Neutrophil (primary cell): ENCODE results near the gene M1AP.

Experiments
- H3K27ac ChIP-seq: fragments of 200-600 bp; sonication (generic); 2 replicates; pipeline ENCODE4 v1.5.1; 2016; ENCODE audit warnings: mild to moderate bottlenecking, moderate library complexity
- H3K27me3 ChIP-seq: fragments of 200-600 bp; sonication (generic); 2 replicates; pipeline ENCODE4 v1.6.0; 2016; ENCODE audit warnings: mild to moderate bottlenecking
- H3K36me3 ChIP-seq: fragments of 200-600 bp; sonication (generic); 2 replicates; pipeline ENCODE4 v1.5.1; 2017
- H3K4me1 ChIP-seq, 2 experiments: fragments of 200-600 bp in 1 of 2; sonication (generic) in 1 of 2; 1 replicate in 1 of 2; 2 replicates in 1 of 2; pipeline versions ENCODE4 v1.5.1 to v1.6.1; 2013 to 2016; ENCODE audit warnings: low read depth in 1 of 2, low read length in 1 of 2, mild to moderate bottlenecking in 1 of 2, moderate library complexity in 1 of 2; ENCODE audit not compliant: control insufficient read depth in 1 of 2, insufficient read depth in 1 of 2
- H3K4me3 ChIP-seq, 2 experiments: fragments of 200-600 bp in 1 of 2; sonication (generic) in 1 of 2; 1 replicate in 1 of 2; 2 replicates in 1 of 2; pipeline ENCODE4 v1.5.1; 2013 to 2016; ENCODE audit warnings: low read depth in 1 of 2, low read length in 1 of 2, mild to moderate bottlenecking in 1 of 2, moderate library complexity in 1 of 2
- H3K9me3 ChIP-seq: fragments of 200-600 bp; sonication (generic); 2 replicates; pipeline ENCODE4 v1.5.1; 2016
- TF ChIP-seq, protein P1 (sequence below): fragments of 200-600 bp; sonication (generic); IDR thresholded peaks from 2 replicates; pipeline ENCODE4 v1.5.1; 2016; ENCODE audit warnings: antibody characterized with exemption

The M1AP gene

DNA sequence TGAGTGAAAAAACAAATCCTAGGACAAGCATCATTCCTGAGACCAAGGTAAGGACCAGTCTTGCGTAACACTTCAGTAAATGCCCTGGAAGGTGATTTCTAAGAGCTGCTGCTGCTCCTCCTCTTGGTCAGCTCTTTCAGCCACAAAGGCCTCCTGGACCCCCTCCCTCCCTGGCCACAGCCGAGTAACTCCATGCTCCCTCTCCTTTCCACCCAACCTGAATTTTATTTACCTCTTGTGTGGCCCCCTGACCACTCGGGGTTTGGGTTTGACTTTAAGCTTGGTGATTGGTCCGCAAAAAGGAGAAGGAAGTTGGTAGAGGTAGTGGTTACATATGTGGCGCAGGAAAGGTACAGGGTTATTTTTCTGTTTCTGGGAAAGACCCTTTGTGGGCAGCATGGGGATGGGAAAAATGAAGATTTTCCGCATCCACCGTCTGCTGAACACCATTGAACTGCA lies 109.2 kb downstream of the M1AP start:
- peak overlapping the region; percentile 38 to 49 for H3K4me3 ChIP-seq
- TF ChIP-seq, protein P1, sequence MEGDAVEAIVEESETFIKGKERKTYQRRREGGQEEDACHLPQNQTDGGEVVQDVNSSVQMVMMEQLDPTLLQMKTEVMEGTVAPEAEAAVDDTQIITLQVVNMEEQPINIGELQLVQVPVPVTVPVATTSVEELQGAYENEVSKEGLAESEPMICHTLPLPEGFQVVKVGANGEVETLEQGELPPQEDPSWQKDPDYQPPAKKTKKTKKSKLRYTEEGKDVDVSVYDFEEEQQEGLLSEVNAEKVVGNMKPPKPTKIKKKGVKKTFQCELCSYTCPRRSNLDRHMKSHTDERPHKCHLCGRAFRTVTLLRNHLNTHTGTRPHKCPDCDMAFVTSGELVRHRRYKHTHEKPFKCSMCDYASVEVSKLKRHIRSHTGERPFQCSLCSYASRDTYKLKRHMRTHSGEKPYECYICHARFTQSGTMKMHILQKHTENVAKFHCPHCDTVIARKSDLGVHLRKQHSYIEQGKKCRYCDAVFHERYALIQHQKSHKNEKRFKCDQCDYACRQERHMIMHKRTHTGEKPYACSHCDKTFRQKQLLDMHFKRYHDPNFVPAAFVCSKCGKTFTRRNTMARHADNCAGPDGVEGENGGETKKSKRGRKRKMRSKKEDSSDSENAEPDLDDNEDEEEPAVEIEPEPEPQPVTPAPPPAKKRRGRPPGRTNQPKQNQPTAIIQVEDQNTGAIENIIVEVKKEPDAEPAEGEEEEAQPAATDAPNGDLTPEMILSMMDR, result no peak
- no peaks in the 10 kb centered on the region for H3K27me3 ChIP-seq
- peaks cover 15 to 23% of the 10 kb centered on the region in 2 experiments for H3K4me1 ChIP-seq
- H3K27ac ChIP-seq, result peak overlapping the region; percentile 63
- no peaks in the 10 kb centered on the region for H3K9me3 ChIP-seq
- peaks cover 6% of the 10 kb centered on the region for H3K36me3 ChIP-seq

DNA sequence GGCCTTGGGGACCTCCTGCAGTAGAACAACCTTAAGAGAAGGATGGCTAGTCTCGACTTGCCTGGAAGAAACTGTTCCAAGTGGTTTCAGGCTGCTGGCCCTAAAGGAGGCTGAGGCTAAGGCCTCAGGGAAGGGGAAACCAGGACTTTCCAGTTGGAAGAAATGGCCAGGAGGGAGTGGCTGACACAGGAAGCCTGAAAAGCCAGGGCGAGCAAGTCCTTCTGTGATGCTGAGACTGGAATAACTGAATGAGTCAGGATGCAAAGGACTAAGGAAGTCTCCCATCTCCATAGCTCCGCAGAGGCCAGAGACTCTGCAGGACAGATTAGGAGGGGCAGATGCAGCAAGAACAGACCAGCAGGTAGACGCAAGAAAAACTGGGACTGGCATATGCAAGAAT lies 111.0 kb downstream of the M1AP start:
- Histone ChIP-seq H3K4me3 (no peak overlapping the region), H3K27me3 (no peaks in the 10 kb centered on the region), H3K27ac (no peak overlapping the region), H3K4me1 (peaks cover 15 to 23% of the 10 kb centered on the region in 2 experiments), H3K9me3 (no peaks in the 10 kb centered on the region), H3K36me3 (peaks cover 21% of the 10 kb centered on the region)
- TF ChIP-seq, protein P1, result no peak

DNA sequence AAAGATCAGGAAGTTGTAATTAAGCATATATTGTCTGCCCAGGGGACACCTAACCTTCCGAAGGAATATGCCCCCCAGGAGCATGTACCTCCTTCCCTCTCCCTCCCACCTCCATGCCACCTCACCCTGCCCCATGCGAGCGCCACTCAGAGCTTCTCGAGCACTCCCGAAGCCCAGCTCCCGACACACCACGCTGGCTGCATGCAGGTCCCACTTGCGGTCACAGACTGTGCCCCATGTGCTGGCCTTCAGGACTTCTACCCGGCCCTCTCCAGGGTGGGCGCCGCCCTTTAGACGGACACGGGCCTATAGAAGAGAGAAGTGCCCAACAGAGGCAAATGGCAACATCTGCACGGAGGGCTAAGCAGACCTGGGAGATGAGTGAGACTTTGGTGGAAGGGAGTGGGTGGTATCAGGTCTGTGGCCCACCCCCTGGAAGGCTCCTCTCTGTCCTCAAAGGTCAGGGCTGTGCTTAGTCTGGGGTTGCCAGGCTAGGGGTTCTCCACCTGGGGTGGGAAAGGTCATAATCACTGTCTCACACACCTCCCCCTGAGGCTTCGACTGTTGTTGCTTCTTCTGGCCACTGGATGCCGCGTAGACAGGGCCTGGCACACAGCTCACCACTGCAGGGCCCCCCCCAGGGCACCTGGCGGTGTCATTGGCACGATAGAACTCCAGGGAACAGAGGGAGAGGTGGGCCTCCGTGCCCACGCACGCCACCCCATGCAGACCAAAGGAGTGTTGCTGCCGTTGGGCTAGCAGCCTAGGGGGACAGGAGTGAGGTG lies 111.8 kb downstream of the M1AP start:
- Histone ChIP-seq H3K9me3 (no peaks in the 10 kb centered on the region), H3K36me3 (peaks cover 21% of the 10 kb centered on the region), H3K27me3 (no peaks in the 10 kb centered on the region), H3K4me3 (no peak overlapping the region), H3K27ac (no peak overlapping the region), H3K4me1 (peaks cover 20 to 27% of the 10 kb centered on the region in 2 experiments)
- TF ChIP-seq, protein P1, result no peak

DNA sequence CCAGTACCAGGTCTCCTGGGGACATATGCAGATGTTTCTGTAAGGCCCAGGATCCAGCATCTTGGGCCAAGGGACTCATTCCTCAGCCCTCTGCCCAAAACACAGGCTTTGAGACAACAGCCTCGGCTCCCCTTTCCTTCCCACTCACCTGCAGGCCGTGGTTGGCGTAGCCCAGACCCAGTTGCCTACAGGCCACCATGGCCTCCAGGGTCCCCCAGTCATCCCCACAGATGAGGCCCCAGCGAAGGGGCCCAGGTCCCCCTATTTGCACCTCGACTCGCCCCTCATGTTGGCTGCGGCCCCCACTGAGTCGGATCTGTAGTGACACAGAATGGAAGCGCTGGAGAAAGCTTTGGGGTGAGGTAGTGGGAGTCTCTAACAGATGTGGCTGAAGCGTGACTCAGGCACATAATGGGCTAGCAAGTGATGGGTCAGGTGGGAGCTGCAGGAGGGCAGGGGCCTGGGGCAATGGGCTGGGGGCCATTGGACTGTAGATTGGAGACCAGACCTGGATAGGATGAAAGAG lies 112.6 kb downstream of the M1AP start:
- TF ChIP-seq, protein P1, result no peak

DNA sequence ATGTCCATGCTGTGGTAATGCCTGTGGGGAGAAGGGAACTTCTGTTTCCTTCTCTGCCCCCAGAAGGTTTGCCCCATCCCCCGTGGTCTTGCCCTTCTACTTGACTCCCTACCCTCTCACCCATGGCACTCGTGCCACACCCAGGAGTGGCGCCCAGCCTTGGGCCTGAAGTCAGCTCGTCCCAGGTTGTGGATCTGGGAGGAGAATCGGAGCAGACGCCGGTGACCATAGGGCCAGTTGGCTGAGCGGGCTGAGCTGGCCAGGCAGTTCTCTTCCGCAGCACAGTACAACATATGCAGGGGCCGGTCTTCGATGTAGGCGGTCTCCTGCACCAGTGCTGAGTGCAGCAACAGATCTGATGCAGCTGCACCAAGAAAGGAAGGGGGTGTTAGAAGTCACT lies 113.7 kb downstream of the M1AP start:
- TF ChIP-seq, protein P1, result no peak
- H3K27ac ChIP-seq, result no peak overlapping the region
- no peak overlapping the region for H3K4me3 ChIP-seq
- H3K4me1 ChIP-seq, result peaks cover 29 to 32% of the 10 kb centered on the region in 2 experiments
- H3K36me3 ChIP-seq, result peaks cover 21% of the 10 kb centered on the region
- no peaks in the 10 kb centered on the region for H3K9me3 ChIP-seq
- H3K27me3 ChIP-seq, result no peaks in the 10 kb centered on the region

More for the DNA sequence above, 112.6 kb downstream of the M1AP start:
- peaks cover 21% of the 10 kb centered on the region for H3K36me3 ChIP-seq
- H3K27me3 ChIP-seq, result no peaks in the 10 kb centered on the region
- H3K9me3 ChIP-seq, result no peaks in the 10 kb centered on the region
- no peak overlapping the region for H3K4me3 ChIP-seq
- H3K4me1 ChIP-seq, result peaks cover 28 to 36% of the 10 kb centered on the region in 2 experiments
- H3K27ac ChIP-seq, result no peak overlapping the region
